Measurements from ENCODE around the gene CD82.

DNA sequence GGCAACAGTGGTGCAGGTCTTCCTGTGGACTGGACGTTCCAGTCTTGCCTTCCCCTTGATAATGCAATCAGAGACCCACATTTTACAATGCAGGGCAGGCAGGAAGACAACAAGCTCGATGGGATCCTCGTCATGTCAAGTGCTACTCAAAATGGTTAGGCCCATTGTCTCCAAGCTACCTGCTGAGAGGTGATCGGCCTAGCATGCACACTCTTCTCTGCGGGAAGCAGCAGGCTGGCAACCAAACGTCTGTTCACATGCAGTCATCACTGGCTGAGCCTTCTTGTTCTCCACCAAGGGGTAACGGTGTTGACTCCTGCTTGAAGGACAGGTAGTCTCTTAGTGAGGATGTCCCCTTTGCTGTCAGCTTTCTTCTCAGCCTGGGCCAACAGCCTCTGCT is 25.5 kb upstream of the CD82 start:
- TF ChIP-seq CTCF (IDR thresholded peaks at IDR 0.05): no peak
- TF ChIP-seq POLR2A (IDR thresholded peaks at IDR 0.05): no peak
- no peak for TF ChIP-seq EP300 (IDR thresholded peaks at IDR 0.05)
- no peak for TF ChIP-seq POLR2AphosphoS5 (IDR thresholded peaks at IDR 0.05)
